Erythroblast (primary cell): ENCODE measurements around the gene MAP7.

ENCODE experiments used
- GATA1 ChIP-seq: IDR thresholded peaks from 2 replicates; pipeline ENCODE4 v1.6.1; 2011; ENCODE audit warnings: low read depth, mild to moderate bottlenecking, control low read depth, low read length, moderate library complexity
- POLR2A ChIP-seq: IDR thresholded peaks from 2 replicates; pipeline ENCODE4 v1.6.1; 2011; ENCODE audit warnings: mild to moderate bottlenecking, low read length

DNA sequence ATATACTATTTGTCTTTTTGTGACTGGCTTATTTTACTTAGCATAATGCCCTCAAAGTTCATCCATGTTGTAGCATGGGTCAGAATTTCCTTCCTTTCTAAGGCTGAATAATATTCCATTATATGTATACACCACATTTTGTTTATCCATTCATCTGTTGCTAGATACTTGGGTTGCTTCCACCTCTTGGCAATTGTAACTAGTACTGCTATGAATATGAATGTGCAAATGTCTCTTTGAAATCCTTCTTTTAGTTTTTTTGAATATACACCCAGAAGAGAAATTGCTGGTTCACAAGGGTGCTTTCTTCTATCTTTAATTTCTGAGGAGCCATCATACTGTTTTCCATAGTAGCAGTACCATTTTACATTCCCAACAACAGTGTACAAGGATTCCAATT is 21.3 kb upstream of the MAP7 start:
- TF ChIP-seq POLR2A (no peak), GATA1 (no peak)
